HepG2 (cell line): Measurements from ENCODE around the gene CD4. TPM values are rescaled to one million over a fixed set of nuclear protein-coding genes. Genes with fewer than 3 reads are reported as not detected.
A peak's percentile ranks its signal among the peaks of the same experiment; 100 is the strongest.

ENCODE experiments used
- ARNTL ChIP-seq: sonication (generic); formaldehyde crosslinking; IDR thresholded peaks from 2 replicates; pipeline ENCODE4 v1.4.0; 2020; ENCODE audit warnings: mild to moderate bottlenecking, missing genetic modification reagents
- ASH2L ChIP-seq: fragments of 300-600, 200-600 bp; sonication (generic); IDR thresholded peaks from 2 replicates; pipeline ENCODE4 v1.7.0; 2017; ENCODE audit warnings: low read depth, mild to moderate bottlenecking, moderate library complexity, mixed read lengths, low read length; ENCODE audit not compliant: insufficient read length
- PITX1 ChIP-seq: sonication (generic); formaldehyde crosslinking; IDR thresholded peaks from 2 replicates; pipeline ENCODE4 v1.5.1; 2020; ENCODE audit warnings: mild to moderate bottlenecking, missing genetic modification reagents
- ZMYM3 ChIP-seq: sonication (generic); formaldehyde crosslinking; IDR thresholded peaks from 2 replicates; pipeline ENCODE4 v1.5.1; 2020; ENCODE audit warnings: mild to moderate bottlenecking, missing genetic modification reagents
- ZNF101 ChIP-seq: sonication (generic); formaldehyde crosslinking; IDR thresholded peaks from 2 replicates; pipeline ENCODE4 v1.4.0; 2020; ENCODE audit warnings: mild to moderate bottlenecking, low read depth, missing genetic modification reagents, borderline replicate concordance
- ZNF512B ChIP-seq: sonication (generic); formaldehyde crosslinking; IDR thresholded peaks from 2 replicates; pipeline ENCODE4 v1.5.1; 2020; ENCODE audit warnings: missing genetic modification reagents, mild to moderate bottlenecking, borderline replicate concordance
- ZNF577 ChIP-seq: sonication (generic); formaldehyde crosslinking; IDR thresholded peaks from 2 replicates; pipeline ENCODE4 v1.4.0; 2020; ENCODE audit warnings: mild to moderate bottlenecking, low read depth, missing genetic modification reagents, borderline replicate concordance
- ZNF615 ChIP-seq: sonication (generic); formaldehyde crosslinking; IDR thresholded peaks from 2 replicates; pipeline ENCODE4 v1.5.0; 2020; ENCODE audit warnings: mild to moderate bottlenecking, missing genetic modification reagents, borderline replicate concordance
- polyA plus RNA-seq, 8 experiments: library from polyadenylated mRNA; depleted of rRNA in 3 of 8; stranded (reverse) in 7 of 8; unstranded in 1 of 8; fragments of >200 nt; fragmentation: Illumina TruSeq in 4 of 8; extraction: Trizol in 4 of 8; gene quantifications; 2 replicates each; pipeline versions ENCODE4 v1.2.1 to v1.2.3, GENCODE V29; 2011 to 2016; ENCODE audit warnings: low read depth in 4 of 8, missing spikeins in 1 of 8, mixed read lengths in 1 of 8; ENCODE audit not compliant: insufficient read depth in 1 of 8
- total RNA-seq, 5 experiments: library from RNA; depleted of rRNA; stranded (reverse); fragments of >200 nt; fragmentation: Illumina TruSeq; extraction: Trizol; gene quantifications; 2 replicates each; pipeline ENCODE4 v1.2.3, GENCODE V29; 2016; ENCODE audit warnings: low read depth in 1 of 5
- TF ChIP-seq, protein P1 (sequence below): sonication (generic); formaldehyde crosslinking; IDR thresholded peaks from 2 replicates; pipeline ENCODE4 v1.5.1; 2020; ENCODE audit warnings: mild to moderate bottlenecking, missing genetic modification reagents, moderate library complexity
- TF ChIP-seq, protein P2 (sequence below): IDR thresholded peaks from 2 replicates; pipeline ENCODE4 v1.4.0; 2020; ENCODE audit warnings: mild to moderate bottlenecking, missing genetic modification reagents
- TF ChIP-seq, protein P3 (sequence below): IDR thresholded peaks from 2 replicates; pipeline ENCODE4 v1.6.1; 2016; ENCODE audit warnings: missing genetic modification reagents, missing compliant biosample characterization
- TF ChIP-seq, protein P4 (sequence below): sonication (generic); formaldehyde crosslinking; IDR thresholded peaks from 2 replicates; pipeline ENCODE4 v1.5.0; 2020; ENCODE audit warnings: mild to moderate bottlenecking, missing genetic modification reagents, moderate library complexity

CD4 gene
- total and polyA plus RNA-seq, 2 of the 13 experiments (the other 11 are each of a cell fraction or from before 2014, with no cell fraction given) = 0.07 to 0.95 TPM

DNA sequence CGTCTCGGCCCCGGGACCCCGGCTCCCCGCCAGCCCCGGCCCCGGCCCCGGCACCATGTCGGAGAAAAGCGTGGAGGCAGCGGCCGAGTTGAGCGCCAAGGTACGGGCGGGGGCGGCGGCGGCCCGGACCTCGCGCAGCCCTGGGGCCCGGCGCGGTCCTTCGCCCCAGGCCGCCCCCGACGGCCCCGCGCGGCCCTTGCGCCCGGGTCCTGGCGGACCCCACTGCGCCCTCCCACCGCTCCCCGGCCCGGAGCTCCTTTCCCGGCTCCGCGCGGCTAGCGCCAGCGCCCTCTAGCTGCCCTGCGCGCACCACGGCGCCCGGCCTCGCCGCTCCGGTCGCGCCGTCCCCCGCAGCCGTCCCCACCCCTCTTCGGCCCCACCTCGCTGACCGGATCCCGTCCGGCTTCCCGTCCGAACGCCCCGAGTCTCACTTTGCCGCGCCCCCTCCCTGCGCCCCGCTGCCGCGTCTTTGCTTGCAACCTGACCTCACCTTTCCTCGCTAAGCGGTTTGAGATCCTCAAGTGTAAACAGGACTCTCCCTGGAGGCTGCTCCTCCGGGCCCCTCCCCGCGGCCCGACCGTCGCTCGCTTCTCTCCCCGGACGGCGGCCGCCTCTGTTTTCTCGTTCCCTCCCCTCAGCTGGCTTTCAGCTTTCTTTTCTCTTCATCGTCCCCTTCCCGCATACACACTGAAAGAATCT, 22.5 kb upstream of the CD4 start (continued):
- TF ChIP-seq, protein P1, sequence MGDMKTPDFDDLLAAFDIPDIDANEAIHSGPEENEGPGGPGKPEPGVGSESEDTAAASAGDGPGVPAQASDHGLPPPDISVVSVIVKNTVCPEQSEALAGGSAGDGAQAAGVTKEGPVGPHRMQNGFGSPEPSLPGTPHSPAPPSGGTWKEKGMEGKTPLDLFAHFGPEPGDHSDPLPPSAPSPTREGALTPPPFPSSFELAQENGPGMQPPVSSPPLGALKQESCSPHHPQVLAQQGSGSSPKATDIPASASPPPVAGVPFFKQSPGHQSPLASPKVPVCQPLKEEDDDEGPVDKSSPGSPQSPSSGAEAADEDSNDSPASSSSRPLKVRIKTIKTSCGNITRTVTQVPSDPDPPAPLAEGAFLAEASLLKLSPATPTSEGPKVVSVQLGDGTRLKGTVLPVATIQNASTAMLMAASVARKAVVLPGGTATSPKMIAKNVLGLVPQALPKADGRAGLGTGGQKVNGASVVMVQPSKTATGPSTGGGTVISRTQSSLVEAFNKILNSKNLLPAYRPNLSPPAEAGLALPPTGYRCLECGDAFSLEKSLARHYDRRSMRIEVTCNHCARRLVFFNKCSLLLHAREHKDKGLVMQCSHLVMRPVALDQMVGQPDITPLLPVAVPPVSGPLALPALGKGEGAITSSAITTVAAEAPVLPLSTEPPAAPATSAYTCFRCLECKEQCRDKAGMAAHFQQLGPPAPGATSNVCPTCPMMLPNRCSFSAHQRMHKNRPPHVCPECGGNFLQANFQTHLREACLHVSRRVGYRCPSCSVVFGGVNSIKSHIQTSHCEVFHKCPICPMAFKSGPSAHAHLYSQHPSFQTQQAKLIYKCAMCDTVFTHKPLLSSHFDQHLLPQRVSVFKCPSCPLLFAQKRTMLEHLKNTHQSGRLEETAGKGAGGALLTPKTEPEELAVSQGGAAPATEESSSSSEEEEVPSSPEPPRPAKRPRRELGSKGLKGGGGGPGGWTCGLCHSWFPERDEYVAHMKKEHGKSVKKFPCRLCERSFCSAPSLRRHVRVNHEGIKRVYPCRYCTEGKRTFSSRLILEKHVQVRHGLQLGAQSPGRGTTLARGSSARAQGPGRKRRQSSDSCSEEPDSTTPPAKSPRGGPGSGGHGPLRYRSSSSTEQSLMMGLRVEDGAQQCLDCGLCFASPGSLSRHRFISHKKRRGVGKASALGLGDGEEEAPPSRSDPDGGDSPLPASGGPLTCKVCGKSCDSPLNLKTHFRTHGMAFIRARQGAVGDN (CRISPR knock-in tag) = peak; percentile 37; the same call in 1 of the 2 replicates
- TF ChIP-seq ZNF101 (CRISPR knock-in tag) (peak; percentile 35; the same call in 1 of the 2 replicates), ZMYM3 (CRISPR knock-in tag) (no peak), ASH2L (peak; percentile 31), ARNTL (CRISPR knock-in tag) (no peak), ZNF577 (CRISPR knock-in tag) (no peak), PITX1 (CRISPR knock-in tag) (no peak; the same call in 1 of the 2 replicates), ZNF615 (CRISPR knock-in tag) (no peak), ZNF512B (CRISPR knock-in tag) (no peak)
- TF ChIP-seq, protein P2, sequence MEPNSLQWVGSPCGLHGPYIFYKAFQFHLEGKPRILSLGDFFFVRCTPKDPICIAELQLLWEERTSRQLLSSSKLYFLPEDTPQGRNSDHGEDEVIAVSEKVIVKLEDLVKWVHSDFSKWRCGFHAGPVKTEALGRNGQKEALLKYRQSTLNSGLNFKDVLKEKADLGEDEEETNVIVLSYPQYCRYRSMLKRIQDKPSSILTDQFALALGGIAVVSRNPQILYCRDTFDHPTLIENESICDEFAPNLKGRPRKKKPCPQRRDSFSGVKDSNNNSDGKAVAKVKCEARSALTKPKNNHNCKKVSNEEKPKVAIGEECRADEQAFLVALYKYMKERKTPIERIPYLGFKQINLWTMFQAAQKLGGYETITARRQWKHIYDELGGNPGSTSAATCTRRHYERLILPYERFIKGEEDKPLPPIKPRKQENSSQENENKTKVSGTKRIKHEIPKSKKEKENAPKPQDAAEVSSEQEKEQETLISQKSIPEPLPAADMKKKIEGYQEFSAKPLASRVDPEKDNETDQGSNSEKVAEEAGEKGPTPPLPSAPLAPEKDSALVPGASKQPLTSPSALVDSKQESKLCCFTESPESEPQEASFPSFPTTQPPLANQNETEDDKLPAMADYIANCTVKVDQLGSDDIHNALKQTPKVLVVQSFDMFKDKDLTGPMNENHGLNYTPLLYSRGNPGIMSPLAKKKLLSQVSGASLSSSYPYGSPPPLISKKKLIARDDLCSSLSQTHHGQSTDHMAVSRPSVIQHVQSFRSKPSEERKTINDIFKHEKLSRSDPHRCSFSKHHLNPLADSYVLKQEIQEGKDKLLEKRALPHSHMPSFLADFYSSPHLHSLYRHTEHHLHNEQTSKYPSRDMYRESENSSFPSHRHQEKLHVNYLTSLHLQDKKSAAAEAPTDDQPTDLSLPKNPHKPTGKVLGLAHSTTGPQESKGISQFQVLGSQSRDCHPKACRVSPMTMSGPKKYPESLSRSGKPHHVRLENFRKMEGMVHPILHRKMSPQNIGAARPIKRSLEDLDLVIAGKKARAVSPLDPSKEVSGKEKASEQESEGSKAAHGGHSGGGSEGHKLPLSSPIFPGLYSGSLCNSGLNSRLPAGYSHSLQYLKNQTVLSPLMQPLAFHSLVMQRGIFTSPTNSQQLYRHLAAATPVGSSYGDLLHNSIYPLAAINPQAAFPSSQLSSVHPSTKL (CRISPR knock-in tag) = 0 out of 2 replicates have a peak, but pooled peaks have one; percentile 24
- TF ChIP-seq, protein P3, sequence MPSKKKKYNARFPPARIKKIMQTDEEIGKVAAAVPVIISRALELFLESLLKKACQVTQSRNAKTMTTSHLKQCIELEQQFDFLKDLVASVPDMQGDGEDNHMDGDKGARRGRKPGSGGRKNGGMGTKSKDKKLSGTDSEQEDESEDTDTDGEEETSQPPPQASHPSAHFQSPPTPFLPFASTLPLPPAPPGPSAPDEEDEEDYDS (CRISPR knock-in tag) = no peak
- TF ChIP-seq, protein P4, sequence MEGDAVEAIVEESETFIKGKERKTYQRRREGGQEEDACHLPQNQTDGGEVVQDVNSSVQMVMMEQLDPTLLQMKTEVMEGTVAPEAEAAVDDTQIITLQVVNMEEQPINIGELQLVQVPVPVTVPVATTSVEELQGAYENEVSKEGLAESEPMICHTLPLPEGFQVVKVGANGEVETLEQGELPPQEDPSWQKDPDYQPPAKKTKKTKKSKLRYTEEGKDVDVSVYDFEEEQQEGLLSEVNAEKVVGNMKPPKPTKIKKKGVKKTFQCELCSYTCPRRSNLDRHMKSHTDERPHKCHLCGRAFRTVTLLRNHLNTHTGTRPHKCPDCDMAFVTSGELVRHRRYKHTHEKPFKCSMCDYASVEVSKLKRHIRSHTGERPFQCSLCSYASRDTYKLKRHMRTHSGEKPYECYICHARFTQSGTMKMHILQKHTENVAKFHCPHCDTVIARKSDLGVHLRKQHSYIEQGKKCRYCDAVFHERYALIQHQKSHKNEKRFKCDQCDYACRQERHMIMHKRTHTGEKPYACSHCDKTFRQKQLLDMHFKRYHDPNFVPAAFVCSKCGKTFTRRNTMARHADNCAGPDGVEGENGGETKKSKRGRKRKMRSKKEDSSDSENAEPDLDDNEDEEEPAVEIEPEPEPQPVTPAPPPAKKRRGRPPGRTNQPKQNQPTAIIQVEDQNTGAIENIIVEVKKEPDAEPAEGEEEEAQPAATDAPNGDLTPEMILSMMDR (CRISPR knock-in tag) = peak; percentile 66
